ENCODE measurements around the gene LENG9.
"Not testable (repeated sequence)": the region's sequence is repeated elsewhere in the genome, so short reads cannot be mapped to it uniquely, and the experiment has no call there.

Gene LENG9

GRCh38 chr19:54470991-54471782 lies 7.6 kb upstream of the LENG9 start:
- Mint-ChIP-seq H3K9me3 (no peaks in the 10 kb centered on the region), H3K4me3 (peak overlapping the region; percentile 70 to 74), H3K27ac (peak overlapping the region; percentile 60), H3K36me3 (no peaks in the 10 kb centered on the region), H3K27me3 (peaks cover 38 to 54% of the 10 kb centered on the region in 2 donors), H3K4me1 (peaks cover 21% of the 10 kb centered on the region in 2 donors)
- DNase-seq = no peak
- peak; percentile 58 to 63 for ATAC-seq (replicated peaks)

- H3K4me1 Mint-ChIP-seq = peaks cover 26 to 29% of the 10 kb centered on the region in 2 donors
- peak overlapping the region; percentile 48 to 74 for H3K4me3 Mint-ChIP-seq
- H3K27me3 Mint-ChIP-seq = peaks cover 41 to 52% of the 10 kb centered on the region in 2 donors
- no peaks in the 10 kb centered on the region for H3K9me3 Mint-ChIP-seq
- ATAC-seq (replicated peaks) (no peak), DNase-seq (no peak)
- no peaks in the 10 kb centered on the region for H3K36me3 Mint-ChIP-seq
- H3K27ac Mint-ChIP-seq = peak overlapping the region; percentile 16
These were observed 6.8 kb upstream of the LENG9 start for GRCh38 chr19:54470276-54470887.

GRCh38 chr19:54469496-54469934 lies 5.9 kb upstream of the LENG9 start:
- peaks cover 29 to 34% of the 10 kb centered on the region in 2 donors for H3K4me1 Mint-ChIP-seq

GRCh38 chr19:54466110-54466480 lies 2.5 kb upstream of the LENG9 start:
- Mint-ChIP-seq H3K27me3 (peaks cover 20 to 24% of the 10 kb centered on the region in 2 donors), H3K4me3 (peak overlapping the region; percentile 55 to 70), H3K27ac (peak overlapping the region; percentile 81), H3K4me1 (peaks cover 32 to 45% of the 10 kb centered on the region in 2 donors), H3K36me3 (peaks cover 2 to 12% of the 10 kb centered on the region in 2 donors)
- not testable (repeated sequence) for DNase-seq; H3K9me3 Mint-ChIP-seq; ATAC-seq (replicated peaks)

More at GRCh38 chr19:54469496-54469934, 5.9 kb upstream of the LENG9 start:
- Mint-ChIP-seq H3K4me3 (no peak overlapping the region), H3K27ac (no peak overlapping the region), H3K9me3 (no peaks in the 10 kb centered on the region), H3K27me3 (peaks cover 37 to 45% of the 10 kb centered on the region in 2 donors), H3K36me3 (peaks cover 0 to 3% of the 10 kb centered on the region in 2 donors)
- DNase-seq = no peak
- ATAC-seq (replicated peaks) = no peak

GRCh38 chr19:54465426-54466109 lies 2.0 kb upstream of the LENG9 start:
- H3K4me3 Mint-ChIP-seq = peak overlapping the region; percentile 55 to 70
- H3K4me1 Mint-ChIP-seq = peaks cover 29 to 45% of the 10 kb centered on the region in 2 donors
- H3K27me3 Mint-ChIP-seq = peaks cover 16 to 18% of the 10 kb centered on the region in 2 donors
- H3K27ac Mint-ChIP-seq = peak overlapping the region; percentile 81
- H3K36me3 Mint-ChIP-seq = peaks cover 7 to 15% of the 10 kb centered on the region in 2 donors
- DNase-seq (no peak), ATAC-seq (replicated peaks) (no peak)
- no peaks in the 10 kb centered on the region for H3K9me3 Mint-ChIP-seq

- peak overlapping the region; percentile 93 for H3K27ac Mint-ChIP-seq
- H3K4me1 Mint-ChIP-seq = peaks cover 24 to 49% of the 10 kb centered on the region in 2 donors
- peaks cover 9 to 17% of the 10 kb centered on the region in 2 donors for H3K36me3 Mint-ChIP-seq
- H3K4me3 Mint-ChIP-seq = peak overlapping the region; percentile 78 to 81
- no peaks in the 10 kb centered on the region for H3K9me3 Mint-ChIP-seq
- DNase-seq = peak; percentile 89
- peak; percentile 68 to 69 for ATAC-seq (replicated peaks)
- H3K27me3 Mint-ChIP-seq = peaks cover 9 to 11% of the 10 kb centered on the region in 2 donors
These were observed 1.2 kb upstream of the LENG9 start for GRCh38 chr19:54464630-54465425.

GRCh38 chr19:54464044-54464629 lies 559 bp upstream of the LENG9 start:
- Mint-ChIP-seq H3K4me1 (peaks cover 27 to 56% of the 10 kb centered on the region in 2 donors), H3K27me3 (peaks cover 3 to 6% of the 10 kb centered on the region in 2 donors)

GRCh38 chr19:54462655-54463530 lies 685 bp downstream of the LENG9 start:
- peak; percentile 52 for DNase-seq
- Mint-ChIP-seq H3K27ac (peak overlapping the region; percentile 93), H3K4me3 (peak overlapping the region; percentile 81 to 85), H3K27me3 (peaks cover 0 to 3% of the 10 kb centered on the region in 2 donors), H3K4me1 (peaks cover 39 to 68% of the 10 kb centered on the region in 2 donors), H3K9me3 (no peaks in the 10 kb centered on the region), H3K36me3 (peaks cover 24 to 36% of the 10 kb centered on the region in 2 donors)
- peak; percentile 15 to 17 for ATAC-seq (replicated peaks)

More at GRCh38 chr19:54464044-54464629, 559 bp upstream of the LENG9 start:
- no peaks in the 10 kb centered on the region for H3K9me3 Mint-ChIP-seq
- peaks cover 13 to 24% of the 10 kb centered on the region in 2 donors for H3K36me3 Mint-ChIP-seq
- peak; percentile 68 to 71 for ATAC-seq (replicated peaks)
- H3K27ac Mint-ChIP-seq = peak overlapping the region; percentile 93
- DNase-seq = peak; percentile 94
- peak overlapping the region; percentile 78 to 81 for H3K4me3 Mint-ChIP-seq

- peaks cover 40 to 75% of the 10 kb centered on the region in 2 donors for H3K4me1 Mint-ChIP-seq
- peak overlapping the region; percentile 91 for H3K27ac Mint-ChIP-seq
- peaks cover 0 to 3% of the 10 kb centered on the region in 2 donors for H3K27me3 Mint-ChIP-seq
- DNase-seq (no peak), ATAC-seq (replicated peaks) (no peak)
- peak overlapping the region; percentile 81 to 85 for H3K4me3 Mint-ChIP-seq
- H3K9me3 Mint-ChIP-seq = no peaks in the 10 kb centered on the region
- H3K36me3 Mint-ChIP-seq = peaks cover 25 to 42% of the 10 kb centered on the region in 2 donors
These were observed 1.4 kb downstream of the LENG9 start for GRCh38 chr19:54462047-54462654.

GRCh38 chr19:54461613-54462012 lies 2.0 kb downstream of the LENG9 start:
- Mint-ChIP-seq H3K36me3 (peaks cover 25 to 48% of the 10 kb centered on the region in 2 donors), H3K9me3 (no peaks in the 10 kb centered on the region), H3K27ac (peak overlapping the region; percentile 91), H3K27me3 (peaks cover 0 to 3% of the 10 kb centered on the region in 2 donors), H3K4me1 (peaks cover 40 to 75% of the 10 kb centered on the region in 2 donors), H3K4me3 (peak overlapping the region; percentile 81 to 85)
- DNase-seq (no peak), ATAC-seq (replicated peaks) (no peak)

- peak overlapping the region; percentile 85 for H3K27ac Mint-ChIP-seq
- peaks cover 26 to 51% of the 10 kb centered on the region in 2 donors for H3K36me3 Mint-ChIP-seq
- H3K4me3 Mint-ChIP-seq = peak overlapping the region; percentile 67 to 85
- H3K9me3 Mint-ChIP-seq = no peaks in the 10 kb centered on the region
- H3K27me3 Mint-ChIP-seq = peaks cover 0 to 3% of the 10 kb centered on the region in 2 donors
- DNase-seq = no peak
- no peak for ATAC-seq (replicated peaks)
- peaks cover 40 to 74% of the 10 kb centered on the region in 2 donors for H3K4me1 Mint-ChIP-seq
These were observed 2.4 kb downstream of the LENG9 start for GRCh38 chr19:54461210-54461609.

Data from stimulated activated naive B cell treated with anti-CD40 and anti-IgM and Interleukin-4, amounts not matched to agents 10 μg/mL and 1 μg/mL and 100 μg/mL, for 72 hours (primary cell).